WTC11 (cell line): Measurements from ENCODE around the gene OXSR1. TPM values are rescaled to one million over a fixed set of nuclear protein-coding genes. Genes with fewer than 3 reads are reported as not detected.

Experiments
- ATAC-seq: fragments of 200-7000 bp; cut with Tn5 transposase; 2 replicates; pipeline ENCODE4 v1.10.0; 2021; ENCODE audit warnings: mild to moderate bottlenecking, moderate library complexity
- CTCF ChIA-PET: fragments of 300-600 bp; sonication (Branson Sonifier 250); formaldehyde crosslinking; loops from one replicate; lab custom pipeline; 2021; ENCODE audit warnings: antibody characterized with exemption; lab: Charles Lee
- POLR2A ChIA-PET: fragments of 350-600 bp; sonication (Branson Sonifier 250); formaldehyde crosslinking; loops from one replicate; lab custom pipeline; 2021; ENCODE audit warnings: antibody characterized with exemption; lab: Charles Lee
- DNase-seq: peaks from one replicate; pipeline ENCODE4 v3.0.0; 2021; ENCODE audit warnings: low spot score
- H3K27ac Mint-ChIP-seq: 2 replicates; pipeline ENCODE4 v1.8.0; 2021; ENCODE audit warnings: mixed read lengths
- H3K27me3 Mint-ChIP-seq: 2 replicates; pipeline ENCODE4 v1.8.0; 2021; ENCODE audit warnings: low read depth, mild to moderate bottlenecking, moderate library complexity, mixed read lengths
- H3K36me3 Mint-ChIP-seq: 2 replicates; pipeline ENCODE4 v1.8.0; 2021; ENCODE audit warnings: mixed read lengths
- H3K4me1 Mint-ChIP-seq: 2 replicates; pipeline ENCODE4 v1.8.0; 2022; ENCODE audit warnings: mixed read lengths
- H3K4me3 Mint-ChIP-seq: 2 replicates; pipeline ENCODE4 v1.8.0; 2021; ENCODE audit warnings: mild to moderate bottlenecking, moderate library complexity, mixed read lengths
- H3K9me3 Mint-ChIP-seq: 2 replicates; pipeline ENCODE4 v1.8.0; 2021; ENCODE audit warnings: mixed read lengths
- AFF4 ChIP-seq: sonication (generic); formaldehyde crosslinking; IDR thresholded peaks from 2 replicates; pipeline ENCODE4 v1.8.1; 2023; ENCODE audit warnings: mild to moderate bottlenecking, missing genetic modification reagents, borderline replicate concordance
- ATF1 ChIP-seq: sonication (generic); formaldehyde crosslinking; IDR thresholded peaks from 2 replicates; pipeline ENCODE4 v1.8.1; 2023; ENCODE audit warnings: mild to moderate bottlenecking, moderate library complexity, missing genetic modification reagents
- E2F1 ChIP-seq: sonication (generic); formaldehyde crosslinking; IDR thresholded peaks from 2 replicates; pipeline ENCODE4 v1.8.0; 2022; ENCODE audit warnings: mild to moderate bottlenecking, missing genetic modification reagents
- EMX1 ChIP-seq: fragments of 250-450 bp; sonication (Bioruptor Pico); IDR thresholded peaks from 2 replicates; pipeline ENCODE4 v1.8.0; 2021; ENCODE audit warnings: mild to moderate bottlenecking
- FOXJ3 ChIP-seq: sonication (generic); formaldehyde crosslinking; IDR thresholded peaks from 2 replicates; pipeline ENCODE4 v1.9.0; 2021; ENCODE audit warnings: missing genetic modification reagents, mild to moderate bottlenecking, borderline replicate concordance
- FOXK1 ChIP-seq: sonication (generic); formaldehyde crosslinking; IDR thresholded peaks from 2 replicates; pipeline ENCODE4 v1.8.0; 2022; ENCODE audit warnings: mild to moderate bottlenecking, moderate library complexity, missing genetic modification reagents
- FOXP1 ChIP-seq: sonication (generic); formaldehyde crosslinking; IDR thresholded peaks from 2 replicates; pipeline ENCODE4 v1.8.0; 2022; ENCODE audit warnings: missing genetic modification reagents, mild to moderate bottlenecking, moderate library complexity, borderline replicate concordance
- GTF2I ChIP-seq: fragments of 250-450 bp; sonication (Bioruptor Pico); conservative IDR thresholded peaks from 2 replicates; pipeline ENCODE4 v1.4.0; 2021; ENCODE audit warnings: mild to moderate bottlenecking
- HMGA2 ChIP-seq: fragments of 250-450 bp; sonication (Bioruptor Pico); IDR thresholded peaks from 2 replicates; pipeline ENCODE4 v1.4.0; 2021; ENCODE audit warnings: mild to moderate bottlenecking, moderate library complexity
- HMGXB4 ChIP-seq: sonication (generic); formaldehyde crosslinking; IDR thresholded peaks from 2 replicates; pipeline ENCODE4 v1.8.1; 2023; ENCODE audit warnings: mild to moderate bottlenecking, moderate library complexity, missing genetic modification reagents
- IRF2 ChIP-seq: sonication (generic); formaldehyde crosslinking; IDR thresholded peaks from 2 replicates; pipeline ENCODE4 v1.8.0; 2022; ENCODE audit warnings: low read depth, missing genetic modification reagents, borderline replicate concordance
- MAX ChIP-seq: sonication (generic); formaldehyde crosslinking; IDR thresholded peaks from 2 replicates; pipeline ENCODE4 v1.8.0; 2022; ENCODE audit warnings: mild to moderate bottlenecking, missing genetic modification reagents
- MXD4 ChIP-seq: fragments of 250-450 bp; sonication (Bioruptor Pico); IDR thresholded peaks from 2 replicates; pipeline ENCODE4 v1.8.0; 2021; ENCODE audit warnings: mild to moderate bottlenecking, moderate library complexity, borderline replicate concordance
- NR3C1 ChIP-seq: sonication (generic); formaldehyde crosslinking; conservative IDR thresholded peaks from 2 replicates; pipeline ENCODE4 v1.8.1; 2023; ENCODE audit warnings: low read depth, mild to moderate bottlenecking, missing genetic modification reagents
- PREB ChIP-seq: sonication (generic); formaldehyde crosslinking; IDR thresholded peaks from 2 replicates; pipeline ENCODE4 v1.8.1; 2022; ENCODE audit warnings: mild to moderate bottlenecking, missing genetic modification reagents, moderate library complexity, borderline replicate concordance
- SMAD3 ChIP-seq: sonication (generic); formaldehyde crosslinking; IDR thresholded peaks from 2 replicates; pipeline ENCODE4 v1.8.0; 2022; ENCODE audit warnings: missing genetic modification reagents, mild to moderate bottlenecking, borderline replicate concordance
- SP1 ChIP-seq: sonication (generic); formaldehyde crosslinking; conservative IDR thresholded peaks from 2 replicates; pipeline ENCODE4 v1.8.1; 2022; ENCODE audit warnings: missing genetic modification reagents
- STAT6 ChIP-seq: sonication (generic); formaldehyde crosslinking; conservative IDR thresholded peaks from 2 replicates; pipeline ENCODE4 v1.8.1; 2023; ENCODE audit warnings: mild to moderate bottlenecking, low read depth, missing genetic modification reagents, moderate library complexity
- USF1 ChIP-seq: sonication (generic); formaldehyde crosslinking; IDR thresholded peaks from 2 replicates; pipeline ENCODE4 v1.8.0; 2022; ENCODE audit warnings: mild to moderate bottlenecking, missing genetic modification reagents
- USF2 ChIP-seq: sonication (generic); formaldehyde crosslinking; IDR thresholded peaks from 2 replicates; pipeline ENCODE4 v1.8.1; 2023; ENCODE audit warnings: mild to moderate bottlenecking, missing genetic modification reagents, moderate library complexity
- ZNF416 ChIP-seq: fragments of 250-450 bp; sonication (Bioruptor Pico); IDR thresholded peaks from 2 replicates; pipeline ENCODE4 v1.9.0; 2021; ENCODE audit warnings: mild to moderate bottlenecking, inconsistent platforms
- total RNA-seq: library from RNA; stranded (reverse); gene quantifications from 3 replicates; pipeline ENCODE4 v1.2.3, GENCODE V29; 2021

The OXSR1 gene
- total RNA-seq, 1 experiment from 2014 or later, result 50.6 TPM

GRCh38 chr3:38232701-38233100, 67.4 kb downstream of the OXSR1 start:
- no peaks in the 10 kb centered on the region for H3K27me3 Mint-ChIP-seq
- DNase-seq (no peak), ATAC-seq (no peak)
- ChIA-PET POLR2A (no interaction called here), CTCF (no interaction called here)
- no peak overlapping the region for H3K27ac Mint-ChIP-seq
- TF ChIP-seq FOXJ3 (no peak), FOXP1 (CRISPR knock-in tag) (no peak), MXD4 (CRISPR knock-in tag) (no peak), PREB (CRISPR knock-in tag) (no peak), ATF1 (CRISPR knock-in tag) (no peak), EMX1 (CRISPR knock-in tag) (no peak), FOXK1 (CRISPR knock-in tag) (no peak), USF1 (CRISPR knock-in tag) (no peak)
- no peak overlapping the region for H3K4me3 Mint-ChIP-seq
- H3K9me3 Mint-ChIP-seq, result peaks cover 4% of the 10 kb centered on the region; the same call in 1 of the 2 replicates
- H3K4me1 Mint-ChIP-seq, result no peaks in the 10 kb centered on the region
- peaks cover 48% of the 10 kb centered on the region for H3K36me3 Mint-ChIP-seq

- Mint-ChIP-seq H3K4me3 (no peak overlapping the region), H3K36me3 (peaks cover 63% of the 10 kb centered on the region), H3K27me3 (no peaks in the 10 kb centered on the region), H3K27ac (no peak overlapping the region), H3K9me3 (peaks cover 11% of the 10 kb centered on the region; the same call in 1 of the 2 replicates), H3K4me1 (no peaks in the 10 kb centered on the region)
- no peak for ATAC-seq
- ChIA-PET POLR2A (no interaction called here), CTCF (no interaction called here)
- TF ChIP-seq HMGA2 (CRISPR knock-in tag) (no peak), ZNF416 (CRISPR knock-in tag) (no peak), AFF4 (CRISPR knock-in tag) (no peak), MAX (no peak), IRF2 (no peak), USF2 (CRISPR knock-in tag) (no peak), SP1 (CRISPR knock-in tag) (no peak), GTF2I (CRISPR knock-in tag) (no peak), HMGXB4 (CRISPR knock-in tag) (no peak), SMAD3 (CRISPR knock-in tag) (no peak), STAT6 (no peak), E2F1 (CRISPR knock-in tag) (no peak), NR3C1 (no peak)
- no peak for DNase-seq
Observed at GRCh38 chr3:38235466-38235865, 70.1 kb downstream of the OXSR1 start.
